Osteocyte (in vitro differentiated cells): ENCODE results near the gene EXOC6B. TPM values are rescaled to one million over a fixed set of nuclear protein-coding genes. Genes with fewer than 3 reads are reported as not detected.
"Not testable (repeated sequence)": the region's sequence is repeated elsewhere in the genome, so short reads cannot be mapped to it uniquely, and the experiment has no call there.

Experiments used
- DNase-seq: peaks from one replicate; pipeline ENCODE4 v3.0.0; 2021; ENCODE audit warnings: mixed read lengths; ENCODE audit not compliant: unreplicated experiment; ENCODE audit errors: extremely low spot score
- H3K27ac Mint-ChIP-seq: one replicate; pipeline ENCODE4 v1.8.0; 2021; ENCODE audit warnings: mild to moderate bottlenecking, mixed read lengths; ENCODE audit not compliant: unreplicated experiment
- H3K27me3 Mint-ChIP-seq: one replicate; pipeline ENCODE4 v1.8.0; 2021; ENCODE audit warnings: mixed read lengths; ENCODE audit not compliant: unreplicated experiment
- H3K36me3 Mint-ChIP-seq: one replicate; pipeline ENCODE4 v1.8.0; 2021; ENCODE audit warnings: mixed read lengths; ENCODE audit not compliant: unreplicated experiment
- H3K4me1 Mint-ChIP-seq: one replicate; pipeline ENCODE4 v1.8.0; 2021; ENCODE audit warnings: mixed read lengths; ENCODE audit not compliant: unreplicated experiment
- H3K4me3 Mint-ChIP-seq: one replicate; pipeline ENCODE4 v1.8.0; 2021; ENCODE audit warnings: mild to moderate bottlenecking, moderate library complexity, mixed read lengths; ENCODE audit not compliant: unreplicated experiment
- H3K9me3 Mint-ChIP-seq: one replicate; pipeline ENCODE4 v1.8.0; 2021; ENCODE audit warnings: mixed read lengths; ENCODE audit not compliant: unreplicated experiment
- total RNA-seq: library from RNA; stranded (reverse); gene quantifications from 2 replicates; pipeline ENCODE4 v1.2.1, GENCODE V29; 2021
- TF ChIP-seq, protein P1 (sequence below): fragments of 200-600 bp; sonication (generic); IDR thresholded peaks from 2 replicates; pipeline ENCODE4 v1.5.0; 2021; ENCODE audit warnings: antibody characterized with exemption, mild to moderate bottlenecking, moderate library complexity

Gene EXOC6B
- total RNA-seq, 1 donor from 2014 or later, result 33.8 TPM

DNA sequence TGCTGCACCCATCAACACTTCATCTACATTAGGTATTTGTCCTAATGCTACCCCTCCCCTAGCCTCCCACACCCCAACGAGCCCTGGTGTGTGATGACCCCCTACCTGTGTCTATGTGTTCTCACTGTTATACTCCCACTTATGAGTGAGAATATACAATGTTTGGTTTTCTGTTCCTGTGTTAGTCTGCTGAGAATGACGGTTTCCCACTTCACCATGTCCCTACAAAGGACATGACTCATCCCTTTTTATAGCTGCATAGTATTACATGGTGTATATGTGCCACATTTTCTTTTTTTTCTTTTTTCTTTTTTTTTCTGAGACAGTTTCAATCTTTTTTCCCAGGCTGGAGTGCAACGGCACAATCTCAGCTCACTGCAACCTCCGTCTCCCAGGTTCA, 394.1 kb downstream of the EXOC6B start:
- Mint-ChIP-seq H3K4me1 (no peaks in the 10 kb centered on the region), H3K27ac (no peak overlapping the region), H3K27me3 (no peaks in the 10 kb centered on the region), H3K36me3 (peaks cover 12% of the 10 kb centered on the region), H3K9me3 (peaks cover 27% of the 10 kb centered on the region), H3K4me3 (no peak overlapping the region)
- DNase-seq, result no peak
- TF ChIP-seq, protein P1, sequence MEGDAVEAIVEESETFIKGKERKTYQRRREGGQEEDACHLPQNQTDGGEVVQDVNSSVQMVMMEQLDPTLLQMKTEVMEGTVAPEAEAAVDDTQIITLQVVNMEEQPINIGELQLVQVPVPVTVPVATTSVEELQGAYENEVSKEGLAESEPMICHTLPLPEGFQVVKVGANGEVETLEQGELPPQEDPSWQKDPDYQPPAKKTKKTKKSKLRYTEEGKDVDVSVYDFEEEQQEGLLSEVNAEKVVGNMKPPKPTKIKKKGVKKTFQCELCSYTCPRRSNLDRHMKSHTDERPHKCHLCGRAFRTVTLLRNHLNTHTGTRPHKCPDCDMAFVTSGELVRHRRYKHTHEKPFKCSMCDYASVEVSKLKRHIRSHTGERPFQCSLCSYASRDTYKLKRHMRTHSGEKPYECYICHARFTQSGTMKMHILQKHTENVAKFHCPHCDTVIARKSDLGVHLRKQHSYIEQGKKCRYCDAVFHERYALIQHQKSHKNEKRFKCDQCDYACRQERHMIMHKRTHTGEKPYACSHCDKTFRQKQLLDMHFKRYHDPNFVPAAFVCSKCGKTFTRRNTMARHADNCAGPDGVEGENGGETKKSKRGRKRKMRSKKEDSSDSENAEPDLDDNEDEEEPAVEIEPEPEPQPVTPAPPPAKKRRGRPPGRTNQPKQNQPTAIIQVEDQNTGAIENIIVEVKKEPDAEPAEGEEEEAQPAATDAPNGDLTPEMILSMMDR, result no peak

DNA sequence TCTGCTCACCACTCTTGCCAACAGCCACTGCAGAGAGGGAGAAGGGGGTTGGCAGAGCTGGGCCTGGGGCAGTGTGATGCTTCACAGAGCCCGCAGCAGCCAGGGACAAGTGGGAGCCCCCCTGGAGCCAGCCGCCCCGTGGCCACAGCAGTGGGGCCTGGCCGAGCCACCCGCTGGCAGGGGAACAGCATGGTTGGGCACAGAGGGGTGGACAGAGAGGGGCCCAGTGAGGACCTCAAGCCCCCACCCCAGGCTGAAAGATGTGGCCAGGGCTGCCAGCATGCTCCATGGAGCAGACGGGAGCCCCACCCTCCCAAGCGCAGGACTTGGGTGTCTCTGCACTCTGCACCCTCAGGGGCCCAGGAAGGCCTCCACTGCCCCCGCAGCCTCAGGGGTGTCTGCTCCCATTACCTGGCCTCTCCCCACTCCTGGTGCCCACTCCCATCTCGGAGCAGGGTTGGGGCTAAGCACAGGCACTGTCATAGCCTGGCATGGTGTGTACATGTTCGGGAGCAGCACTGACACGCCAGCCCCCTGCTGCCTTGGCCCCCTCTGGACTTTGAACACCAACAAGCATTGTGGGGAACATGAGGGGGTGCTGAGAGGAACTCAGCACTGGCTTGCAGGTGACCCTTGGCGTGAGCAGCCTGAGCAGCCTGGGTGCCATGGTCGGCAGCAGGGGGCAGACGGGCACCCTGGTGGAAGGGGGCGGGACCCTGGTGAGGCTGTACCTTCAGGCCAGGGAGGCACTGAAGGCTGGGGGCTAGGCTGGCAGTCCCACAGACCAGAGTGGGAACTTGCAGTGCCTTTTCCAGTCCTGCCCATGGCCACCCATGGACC, 398.6 kb downstream of the EXOC6B start:
- Mint-ChIP-seq H3K27ac (no peak overlapping the region), H3K4me3 (no peak overlapping the region)
- TF ChIP-seq, protein P1, result no peak

DNA sequence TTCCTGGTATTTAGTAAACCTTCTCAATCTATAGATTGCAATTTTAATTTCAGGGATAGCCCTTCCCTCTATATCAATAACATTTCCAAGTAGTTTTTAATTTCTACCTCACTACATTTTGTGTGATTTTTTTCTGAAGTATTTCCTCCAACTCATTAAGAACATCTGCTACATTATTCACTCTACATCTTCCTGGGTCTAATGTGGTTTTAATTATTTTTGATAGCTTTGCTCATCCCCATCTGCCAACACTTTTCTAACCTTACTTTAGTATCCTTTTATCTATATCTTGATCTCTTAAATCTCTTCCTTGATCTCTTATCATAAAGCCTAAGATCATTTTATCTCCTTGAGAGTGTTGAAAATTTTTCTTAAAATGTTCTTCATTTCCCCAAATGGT, 399.8 kb downstream of the EXOC6B start:
- no peaks in the 10 kb centered on the region for H3K27me3 Mint-ChIP-seq
- H3K4me1 Mint-ChIP-seq, result no peaks in the 10 kb centered on the region
- TF ChIP-seq, protein P1, result no peak
- peaks cover 3% of the 10 kb centered on the region for H3K36me3 Mint-ChIP-seq
- no peak overlapping the region for H3K27ac Mint-ChIP-seq
- no peak for DNase-seq
- no peak overlapping the region for H3K4me3 Mint-ChIP-seq
- no peaks in the 10 kb centered on the region for H3K9me3 Mint-ChIP-seq

More for the DNA sequence above, 398.6 kb downstream of the EXOC6B start:
- Mint-ChIP-seq H3K9me3 (no peaks in the 10 kb centered on the region), H3K4me1 (no peaks in the 10 kb centered on the region), H3K27me3 (no peaks in the 10 kb centered on the region), H3K36me3 (peaks cover 1% of the 10 kb centered on the region)
- DNase-seq, result no peak

DNA sequence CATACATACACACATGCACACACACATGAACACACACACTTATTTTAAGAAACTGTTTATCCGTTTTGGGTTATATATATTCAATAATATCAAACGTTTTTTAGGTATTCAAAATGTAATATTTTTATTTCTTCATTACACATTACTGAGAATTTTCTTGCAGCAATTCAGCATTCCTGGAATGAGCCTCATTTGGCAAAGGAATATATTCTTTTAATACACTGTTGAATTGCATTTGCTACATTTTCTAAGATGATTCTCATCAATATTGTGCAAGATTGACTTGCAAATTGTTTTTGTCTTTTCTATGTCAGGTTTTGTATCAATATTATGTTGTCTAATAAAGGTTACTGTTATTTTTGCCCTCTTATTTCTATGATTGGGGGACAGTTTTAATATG, 402.1 kb downstream of the EXOC6B start:
- TF ChIP-seq, protein P1, result no peak

DNA sequence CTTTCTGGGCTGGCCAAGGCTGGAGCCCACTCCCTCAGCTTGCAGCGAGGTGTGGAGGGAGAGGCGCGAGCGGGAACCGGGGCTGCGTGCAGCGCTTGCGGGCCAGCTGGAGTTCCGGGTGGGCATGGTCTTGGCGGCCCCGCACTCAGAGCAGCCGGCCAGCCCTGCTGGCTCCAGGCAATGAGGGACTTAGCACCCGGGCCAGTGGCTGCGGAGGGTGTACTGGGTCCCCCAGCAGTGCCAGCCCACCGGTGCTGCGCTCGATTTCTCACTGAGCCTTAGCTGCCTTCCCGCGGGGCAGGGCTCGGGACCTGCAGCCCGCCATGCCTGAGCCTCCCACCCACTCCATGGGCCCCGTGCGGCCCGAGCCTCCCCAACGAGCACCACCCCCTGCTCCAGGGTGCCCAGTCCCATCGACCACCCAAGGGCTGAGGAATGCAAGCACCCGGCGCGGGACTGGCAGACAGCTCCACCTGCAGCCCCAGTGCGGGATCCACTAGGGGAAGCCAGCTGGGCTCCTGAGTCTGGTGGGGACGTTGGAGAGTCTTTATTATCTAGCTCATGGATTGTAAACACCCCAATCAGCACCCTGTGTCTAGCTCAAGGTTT, 404.0 kb downstream of the EXOC6B start:
- not testable (repeated sequence) for H3K36me3 Mint-ChIP-seq, H3K9me3 Mint-ChIP-seq, DNase-seq, H3K27ac Mint-ChIP-seq, H3K4me1 Mint-ChIP-seq, H3K4me3 Mint-ChIP-seq, H3K27me3 Mint-ChIP-seq

More for the DNA sequence above, 402.1 kb downstream of the EXOC6B start:
- Mint-ChIP-seq H3K27ac (no peak overlapping the region), H3K27me3 (no peaks in the 10 kb centered on the region), H3K36me3 (peaks cover 9% of the 10 kb centered on the region), H3K4me3 (no peak overlapping the region), H3K9me3 (peaks cover 5% of the 10 kb centered on the region), H3K4me1 (no peaks in the 10 kb centered on the region)
- DNase-seq, result no peak
